AG10803 (cell line): ENCODE measurements around the gene FBXO24.
"Not testable (repeated sequence)": the region's sequence is repeated elsewhere in the genome, so short reads cannot be mapped to it uniquely, and the experiment has no call there.

Experiments
- DNase-seq: peaks from one replicate; pipeline ENCODE4 v3.0.0; 2010; ENCODE audit warnings: low read depth
- H3K4me3 ChIP-seq: 2 replicates; pipeline ENCODE4 v1.5.1; 2011; ENCODE audit warnings: mild to moderate bottlenecking, low read length, control low read depth
- TF ChIP-seq, protein P1 (sequence below): conservative IDR thresholded peaks from 2 replicates; pipeline ENCODE4 v1.5.1; 2011; ENCODE audit warnings: mild to moderate bottlenecking, low read length, control low read depth, inconsistent platforms

FBXO24 gene, protein sequence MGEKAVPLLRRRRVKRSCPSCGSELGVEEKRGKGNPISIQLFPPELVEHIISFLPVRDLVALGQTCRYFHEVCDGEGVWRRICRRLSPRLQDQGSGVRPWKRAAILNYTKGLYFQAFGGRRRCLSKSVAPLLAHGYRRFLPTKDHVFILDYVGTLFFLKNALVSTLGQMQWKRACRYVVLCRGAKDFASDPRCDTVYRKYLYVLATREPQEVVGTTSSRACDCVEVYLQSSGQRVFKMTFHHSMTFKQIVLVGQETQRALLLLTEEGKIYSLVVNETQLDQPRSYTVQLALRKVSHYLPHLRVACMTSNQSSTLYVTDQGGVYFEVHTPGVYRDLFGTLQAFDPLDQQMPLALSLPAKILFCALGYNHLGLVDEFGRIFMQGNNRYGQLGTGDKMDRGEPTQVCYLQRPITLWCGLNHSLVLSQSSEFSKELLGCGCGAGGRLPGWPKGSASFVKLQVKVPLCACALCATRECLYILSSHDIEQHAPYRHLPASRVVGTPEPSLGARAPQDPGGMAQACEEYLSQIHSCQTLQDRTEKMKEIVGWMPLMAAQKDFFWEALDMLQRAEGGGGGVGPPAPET

DNA sequence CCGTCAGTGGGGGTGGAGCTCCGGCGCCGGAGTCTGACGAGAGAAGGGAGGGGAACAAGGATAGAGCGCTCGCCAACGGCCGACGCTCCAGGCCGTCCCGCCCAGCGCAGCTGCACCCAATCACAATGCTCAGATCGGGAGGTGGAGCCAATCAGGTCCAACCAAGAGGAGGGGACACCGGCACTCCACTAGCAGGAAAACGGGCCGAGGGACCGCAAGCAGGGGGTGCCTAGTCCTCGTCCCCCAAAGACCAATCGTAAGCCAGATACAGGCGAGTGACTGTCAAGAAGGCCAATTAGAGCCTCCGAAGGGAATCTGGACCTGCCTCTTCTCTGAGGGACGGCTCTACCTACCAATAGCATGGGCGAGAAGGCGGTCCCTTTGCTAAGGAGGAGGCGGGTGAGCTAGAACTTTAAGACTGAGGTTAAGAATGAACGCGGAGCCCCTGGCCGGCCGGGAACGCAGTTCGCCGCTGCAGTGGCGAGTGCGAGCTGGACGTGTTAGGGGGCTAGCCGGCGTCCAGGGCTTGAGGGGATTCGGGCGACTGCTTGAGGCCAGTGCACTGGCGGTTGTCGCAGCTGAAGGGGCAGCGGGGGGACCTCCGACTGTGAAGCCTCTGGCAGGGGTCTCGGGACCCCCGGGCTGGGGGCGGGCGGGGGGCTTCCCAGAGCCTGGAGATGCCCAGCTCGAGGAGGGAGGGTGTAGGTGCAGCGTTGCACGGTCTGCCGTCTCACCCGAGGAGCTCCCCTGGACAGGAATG, at the start of gene FBXO24:
Gene FBXO24, plus strand, starts transcription at position 63 of the 760 bp plus-strand sequence. Its CDS starts 298 bp downstream, at position 361.
- peak within 1 kb of the TSS; percentile 84 for H3K4me3 ChIP-seq
- TF ChIP-seq, protein P1, sequence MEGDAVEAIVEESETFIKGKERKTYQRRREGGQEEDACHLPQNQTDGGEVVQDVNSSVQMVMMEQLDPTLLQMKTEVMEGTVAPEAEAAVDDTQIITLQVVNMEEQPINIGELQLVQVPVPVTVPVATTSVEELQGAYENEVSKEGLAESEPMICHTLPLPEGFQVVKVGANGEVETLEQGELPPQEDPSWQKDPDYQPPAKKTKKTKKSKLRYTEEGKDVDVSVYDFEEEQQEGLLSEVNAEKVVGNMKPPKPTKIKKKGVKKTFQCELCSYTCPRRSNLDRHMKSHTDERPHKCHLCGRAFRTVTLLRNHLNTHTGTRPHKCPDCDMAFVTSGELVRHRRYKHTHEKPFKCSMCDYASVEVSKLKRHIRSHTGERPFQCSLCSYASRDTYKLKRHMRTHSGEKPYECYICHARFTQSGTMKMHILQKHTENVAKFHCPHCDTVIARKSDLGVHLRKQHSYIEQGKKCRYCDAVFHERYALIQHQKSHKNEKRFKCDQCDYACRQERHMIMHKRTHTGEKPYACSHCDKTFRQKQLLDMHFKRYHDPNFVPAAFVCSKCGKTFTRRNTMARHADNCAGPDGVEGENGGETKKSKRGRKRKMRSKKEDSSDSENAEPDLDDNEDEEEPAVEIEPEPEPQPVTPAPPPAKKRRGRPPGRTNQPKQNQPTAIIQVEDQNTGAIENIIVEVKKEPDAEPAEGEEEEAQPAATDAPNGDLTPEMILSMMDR = no peak
- peak; percentile 100 for DNase-seq

DNA sequence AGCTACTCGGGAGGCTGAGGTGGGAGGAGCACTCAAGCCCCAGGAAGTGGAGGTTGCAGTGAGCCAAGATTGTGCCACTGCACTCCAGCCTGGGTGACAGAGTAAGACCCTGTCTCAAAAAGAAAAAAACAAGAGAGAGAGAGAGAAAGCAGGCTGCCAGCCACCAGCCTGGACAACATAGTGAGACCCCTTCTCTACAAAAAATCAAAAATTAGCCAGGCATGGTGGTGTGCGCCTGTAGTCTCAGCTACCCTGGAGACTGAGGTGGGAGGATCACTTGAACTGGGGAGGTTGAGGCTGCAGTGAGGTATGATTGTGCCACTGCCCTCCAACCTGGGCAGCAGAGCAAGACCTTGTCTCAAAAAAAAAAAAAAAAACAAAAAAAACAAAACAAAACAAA, 49.4 kb upstream of the FBXO24 start:
- not testable (repeated sequence) for H3K4me3 ChIP-seq, DNase-seq

DNA sequence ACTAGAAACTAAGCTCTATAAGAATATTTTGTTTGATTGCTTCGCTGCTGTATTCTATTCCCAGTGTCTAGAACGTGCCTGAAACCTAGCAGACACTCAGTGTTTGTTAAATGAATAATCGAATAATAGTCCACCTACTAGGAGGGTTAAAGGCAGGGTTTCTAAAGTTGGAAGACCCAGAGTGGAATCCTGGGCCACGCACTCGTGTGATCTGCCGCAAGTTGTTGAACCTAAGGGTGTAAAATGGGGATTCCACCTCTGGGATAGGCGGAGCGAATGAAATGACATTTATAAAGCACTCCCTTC, 47.8 kb upstream of the FBXO24 start:
- no peak for DNase-seq
- TF ChIP-seq, protein P1 = no peak
- peak overlapping the region; percentile 56 for H3K4me3 ChIP-seq

DNA sequence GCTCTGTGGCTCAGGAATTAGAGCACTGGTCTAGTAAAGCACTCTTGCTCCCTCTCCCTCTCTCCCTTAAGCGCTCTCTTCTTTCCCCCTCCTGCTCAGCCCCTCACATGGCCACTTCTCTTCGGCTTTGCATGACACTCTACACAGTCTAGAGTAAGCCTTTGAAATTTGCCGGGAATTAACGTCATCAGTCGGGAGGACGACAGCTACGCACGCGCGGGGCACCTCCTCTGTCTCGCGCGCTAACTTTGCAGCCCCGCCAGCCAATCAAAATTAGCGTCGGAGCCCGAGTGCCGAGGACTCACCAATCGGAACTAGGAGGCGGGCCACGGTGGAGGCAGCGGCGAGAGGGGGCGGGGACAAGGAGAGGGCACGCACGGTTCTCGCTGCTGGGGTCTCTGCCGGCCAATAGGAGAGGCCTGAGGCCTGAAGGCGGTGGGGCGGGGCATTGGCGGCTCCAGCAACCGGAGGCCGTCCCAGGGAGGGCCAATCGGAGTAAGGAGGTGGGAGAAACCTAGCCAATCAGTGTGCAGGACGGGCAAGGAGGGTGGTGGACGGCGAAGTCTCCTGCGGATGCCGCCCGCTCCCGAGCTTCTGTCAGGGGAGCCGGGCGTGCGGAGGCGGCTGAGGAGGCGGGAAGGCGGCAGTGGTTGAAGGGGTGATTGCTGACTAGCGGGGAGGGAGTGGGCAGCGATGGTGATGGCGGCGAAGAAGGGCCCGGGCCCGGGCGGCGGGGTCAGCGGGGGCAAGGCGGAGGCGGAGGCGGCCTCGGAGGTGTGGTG, 47.3 kb upstream of the FBXO24 start, which contains the start of gene AGFG2:
Gene AGFG2, plus strand, starts transcription at position 550 of the 782 bp plus-strand sequence. Its CDS starts 144 bp downstream, at position 694.
- peak; percentile 99 for DNase-seq
- peak within 1 kb of the TSS; percentile 75 for H3K4me3 ChIP-seq
- TF ChIP-seq, protein P1 = no peak

DNA sequence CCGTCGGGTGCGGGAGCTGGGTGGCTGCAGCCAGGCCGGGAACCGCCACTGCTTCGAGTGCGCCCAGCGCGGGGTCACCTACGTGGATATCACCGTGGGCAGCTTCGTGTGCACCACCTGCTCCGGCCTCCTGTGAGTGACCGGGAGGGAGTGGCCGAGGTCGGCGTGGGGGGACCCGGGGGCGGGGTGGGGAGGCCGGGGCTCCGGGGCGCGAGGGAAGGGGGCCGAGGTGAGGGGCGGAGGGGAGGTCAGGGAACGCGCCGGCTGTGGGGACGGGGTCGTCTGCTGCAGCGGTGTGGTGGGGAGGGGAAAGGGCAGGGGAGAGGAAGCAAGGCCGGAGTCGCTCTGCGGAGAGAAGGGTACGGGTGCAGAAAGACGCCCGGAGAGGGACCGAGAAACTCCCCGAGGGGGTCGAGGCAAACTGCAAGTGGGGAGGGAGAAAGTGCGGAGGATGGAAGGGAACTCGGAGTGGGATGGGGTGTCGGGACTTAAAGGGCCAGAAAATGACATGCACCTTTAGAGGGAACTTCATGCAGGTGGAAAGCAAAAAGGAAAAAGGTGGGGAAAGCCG, 46.6 kb upstream of the FBXO24 start:
- TF ChIP-seq, protein P1 = no peak
- DNase-seq = no peak
- H3K4me3 ChIP-seq = peak overlapping the region; percentile 75

DNA sequence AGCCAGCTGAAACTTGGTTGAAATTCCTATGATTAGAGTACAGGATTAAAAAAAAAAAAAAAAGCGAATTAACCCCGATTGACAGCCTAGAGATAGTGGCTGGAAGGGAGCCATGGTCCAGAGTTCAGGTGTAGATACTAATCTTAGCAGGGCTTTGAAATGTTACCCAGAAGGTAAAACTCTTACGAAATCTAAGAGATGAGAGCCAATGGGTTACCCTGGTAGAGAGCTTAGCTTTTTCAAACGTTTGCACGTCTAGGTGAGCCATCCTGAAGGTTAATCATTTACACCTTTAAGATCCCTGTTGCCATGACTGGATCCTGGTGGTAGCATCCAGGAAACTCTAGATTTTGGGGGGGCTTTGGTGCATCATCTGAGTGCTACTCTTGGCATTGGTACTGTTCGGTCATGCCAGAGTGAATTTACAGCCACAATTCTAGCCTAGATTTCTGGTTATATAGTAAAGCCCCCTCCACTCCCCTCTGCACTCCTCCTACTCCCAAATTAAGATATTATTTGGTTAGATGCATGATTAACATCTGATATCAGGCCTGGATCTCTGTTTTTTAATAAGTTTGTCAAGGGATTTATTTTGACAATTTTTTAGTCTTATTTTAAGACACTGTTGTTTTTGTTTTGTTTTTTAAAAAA, 45.9 kb upstream of the FBXO24 start:
- TF ChIP-seq, protein P1 = no peak
- H3K4me3 ChIP-seq = peak overlapping the region; percentile 75; the same call in 1 of the 2 replicates
- no peak for DNase-seq

DNA sequence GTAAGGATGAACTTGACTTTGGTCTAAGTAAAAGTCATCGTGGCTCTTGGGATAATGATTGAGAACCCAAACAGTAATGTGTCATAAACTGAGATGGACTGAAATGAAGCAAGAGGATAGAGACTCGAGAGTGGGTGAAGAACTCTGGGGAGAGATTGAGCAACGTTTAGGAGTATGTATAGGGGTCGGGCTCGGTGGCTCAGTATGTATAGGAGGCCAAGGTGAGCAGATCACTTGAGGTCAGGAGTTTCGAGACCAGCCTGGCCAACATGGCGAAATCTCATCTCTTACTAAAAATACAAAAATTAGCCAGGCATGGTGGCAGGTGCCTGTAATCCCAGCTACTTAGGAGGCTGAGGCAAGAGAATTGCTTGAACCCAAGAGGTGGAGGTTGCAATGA, 44.8 kb upstream of the FBXO24 start:
- DNase-seq, H3K4me3 ChIP-seq: not testable (repeated sequence)
